Type B pancreatic cell (in vitro differentiated cells): ENCODE data around the gene TBC1D12. TPM values are rescaled to one million over a fixed set of nuclear protein-coding genes. Genes with fewer than 3 reads are reported as not detected.

ENCODE experiments used
- DNase-seq: peaks from one replicate; pipeline ENCODE4 v3.0.0; 2021; ENCODE audit warnings: mixed read lengths; ENCODE audit not compliant: unreplicated experiment; ENCODE audit errors: extremely low spot score
- H3K27ac Mint-ChIP-seq: 2 replicates; pipeline ENCODE4 v1.8.0; 2021; ENCODE audit warnings: mild to moderate bottlenecking, mixed read lengths
- H3K27me3 Mint-ChIP-seq: 2 replicates; pipeline ENCODE4 v1.8.0; 2021; ENCODE audit warnings: mixed read lengths
- H3K36me3 Mint-ChIP-seq: 2 replicates; pipeline ENCODE4 v1.8.0; 2021; ENCODE audit warnings: mixed read lengths
- H3K4me1 Mint-ChIP-seq: one replicate; pipeline ENCODE4 v1.8.0; 2021; ENCODE audit warnings: mixed read lengths; ENCODE audit not compliant: unreplicated experiment
- H3K4me3 Mint-ChIP-seq: 2 replicates; pipeline ENCODE4 v1.8.0; 2021; ENCODE audit warnings: mild to moderate bottlenecking, mixed read lengths
- H3K9me3 Mint-ChIP-seq: 2 replicates; pipeline ENCODE4 v1.8.0; 2021; ENCODE audit warnings: mixed read lengths
- total RNA-seq: library from RNA; stranded (reverse); gene quantifications from 2 replicates; pipeline ENCODE4 v1.2.1, GENCODE V29; 2021; ENCODE audit warnings: low replicate concordance
- TF ChIP-seq, protein P1 (sequence below): fragments of 200-600 bp; sonication (generic); conservative IDR thresholded peaks from 2 replicates; pipeline ENCODE4 v1.5.0; 2021; ENCODE audit warnings: antibody characterized with exemption, mild to moderate bottlenecking

TBC1D12 gene
- total RNA-seq, 1 donor from 2014 or later = 9.0 TPM

DNA sequence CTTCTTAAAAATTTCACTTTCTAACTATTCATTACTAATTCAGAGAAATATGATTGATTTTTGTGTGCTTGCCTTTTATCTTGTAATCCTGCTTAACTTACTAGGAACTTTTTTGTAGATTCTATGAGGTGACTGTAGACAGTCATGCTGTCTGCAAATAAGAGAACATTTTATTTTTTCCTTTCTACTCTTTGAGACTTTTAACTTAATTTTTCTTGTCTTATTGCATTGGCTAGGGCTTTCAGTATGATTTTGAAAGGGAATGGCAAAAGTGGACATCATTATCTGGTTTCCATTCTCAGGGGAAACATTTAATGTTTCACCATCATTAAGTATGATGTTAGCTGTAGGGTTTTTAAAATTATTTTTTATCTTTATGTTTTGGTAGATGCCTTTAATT is 23.6 kb downstream of the TBC1D12 start:
- H3K27ac Mint-ChIP-seq = no peak overlapping the region
- H3K36me3 Mint-ChIP-seq = peaks cover 9% of the 10 kb centered on the region
- H3K9me3 Mint-ChIP-seq = peaks cover 16% of the 10 kb centered on the region
- TF ChIP-seq, protein P1, sequence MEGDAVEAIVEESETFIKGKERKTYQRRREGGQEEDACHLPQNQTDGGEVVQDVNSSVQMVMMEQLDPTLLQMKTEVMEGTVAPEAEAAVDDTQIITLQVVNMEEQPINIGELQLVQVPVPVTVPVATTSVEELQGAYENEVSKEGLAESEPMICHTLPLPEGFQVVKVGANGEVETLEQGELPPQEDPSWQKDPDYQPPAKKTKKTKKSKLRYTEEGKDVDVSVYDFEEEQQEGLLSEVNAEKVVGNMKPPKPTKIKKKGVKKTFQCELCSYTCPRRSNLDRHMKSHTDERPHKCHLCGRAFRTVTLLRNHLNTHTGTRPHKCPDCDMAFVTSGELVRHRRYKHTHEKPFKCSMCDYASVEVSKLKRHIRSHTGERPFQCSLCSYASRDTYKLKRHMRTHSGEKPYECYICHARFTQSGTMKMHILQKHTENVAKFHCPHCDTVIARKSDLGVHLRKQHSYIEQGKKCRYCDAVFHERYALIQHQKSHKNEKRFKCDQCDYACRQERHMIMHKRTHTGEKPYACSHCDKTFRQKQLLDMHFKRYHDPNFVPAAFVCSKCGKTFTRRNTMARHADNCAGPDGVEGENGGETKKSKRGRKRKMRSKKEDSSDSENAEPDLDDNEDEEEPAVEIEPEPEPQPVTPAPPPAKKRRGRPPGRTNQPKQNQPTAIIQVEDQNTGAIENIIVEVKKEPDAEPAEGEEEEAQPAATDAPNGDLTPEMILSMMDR = no peak
- H3K4me1 Mint-ChIP-seq = no peaks in the 10 kb centered on the region
- DNase-seq = no peak
- H3K27me3 Mint-ChIP-seq = no peaks in the 10 kb centered on the region
- H3K4me3 Mint-ChIP-seq = no peak overlapping the region

DNA sequence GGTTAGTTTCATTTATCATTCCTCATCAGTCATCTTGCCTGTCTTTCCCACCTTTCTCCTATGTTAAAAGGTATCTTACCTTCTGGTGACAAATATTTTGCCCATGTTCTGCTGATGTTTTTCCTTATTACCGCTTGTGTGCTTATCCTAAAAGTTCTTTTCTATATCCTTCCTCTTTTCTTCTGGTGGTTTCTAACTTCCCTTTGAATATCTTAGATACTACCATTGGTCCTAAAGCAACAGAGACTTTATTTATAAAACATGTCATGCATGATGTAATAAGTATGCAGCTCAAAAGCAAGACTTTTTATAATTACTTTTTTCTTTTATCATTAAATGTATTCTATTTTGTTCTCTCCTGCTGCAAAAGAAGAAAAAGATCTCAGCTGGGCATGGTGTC is 24.8 kb downstream of the TBC1D12 start:
- peaks cover 16% of the 10 kb centered on the region for H3K9me3 Mint-ChIP-seq
- TF ChIP-seq, protein P1 = no peak
- H3K4me3 Mint-ChIP-seq = no peak overlapping the region
- H3K27ac Mint-ChIP-seq = no peak overlapping the region
- H3K4me1 Mint-ChIP-seq = no peaks in the 10 kb centered on the region
- no peaks in the 10 kb centered on the region for H3K27me3 Mint-ChIP-seq
- peaks cover 9% of the 10 kb centered on the region for H3K36me3 Mint-ChIP-seq
- DNase-seq = no peak

DNA sequence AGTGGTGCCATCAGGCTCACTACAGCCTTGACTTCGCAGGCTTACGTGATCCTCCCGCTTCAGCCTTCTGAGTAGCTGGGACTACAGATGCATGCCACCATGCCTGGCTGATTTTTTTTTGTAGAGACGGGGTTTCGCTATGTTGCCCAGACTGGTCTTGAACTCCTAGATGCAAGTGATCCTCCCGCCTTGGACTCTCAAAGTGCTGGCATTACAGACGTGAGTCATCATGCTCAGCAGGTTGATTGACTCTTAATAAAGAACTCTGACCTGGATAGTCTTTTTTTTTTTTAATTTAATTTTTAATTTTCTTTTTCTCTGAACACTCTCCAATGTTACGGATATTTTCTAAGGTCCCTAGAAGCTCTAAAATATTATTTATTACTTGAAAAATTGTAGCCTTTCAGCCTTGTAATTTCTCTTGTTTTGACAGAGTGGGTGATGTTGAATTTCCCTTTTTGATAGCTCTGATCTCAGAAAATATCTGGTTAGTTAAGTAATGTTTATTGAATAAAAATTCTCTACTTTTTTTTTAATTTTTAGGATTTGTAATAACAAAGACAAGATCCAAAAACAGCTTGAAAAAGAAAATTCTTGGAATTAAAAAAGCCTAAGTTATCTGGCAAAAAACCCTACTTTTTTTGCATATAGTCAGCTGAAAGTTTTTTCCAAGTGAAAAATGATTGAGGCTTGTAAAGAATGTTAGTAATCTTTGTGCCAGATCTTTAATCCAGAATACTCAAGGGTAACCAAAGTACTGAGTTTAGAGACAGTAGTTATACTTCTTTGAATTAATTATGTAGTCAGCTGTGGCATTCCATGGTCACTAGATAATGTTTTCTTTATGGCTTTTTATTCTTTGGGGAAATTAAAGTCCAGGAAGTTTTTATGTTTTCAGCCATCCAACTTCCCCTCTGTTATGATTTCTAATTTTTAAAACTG is 26.7 kb downstream of the TBC1D12 start:
- no peak overlapping the region for H3K27ac Mint-ChIP-seq
- H3K27me3 Mint-ChIP-seq = no peaks in the 10 kb centered on the region
- peaks cover 16% of the 10 kb centered on the region for H3K9me3 Mint-ChIP-seq
- no peak overlapping the region for H3K4me3 Mint-ChIP-seq
- no peaks in the 10 kb centered on the region for H3K4me1 Mint-ChIP-seq
- DNase-seq = no peak
- TF ChIP-seq, protein P1 = no peak
- H3K36me3 Mint-ChIP-seq = peaks cover 9% of the 10 kb centered on the region

DNA sequence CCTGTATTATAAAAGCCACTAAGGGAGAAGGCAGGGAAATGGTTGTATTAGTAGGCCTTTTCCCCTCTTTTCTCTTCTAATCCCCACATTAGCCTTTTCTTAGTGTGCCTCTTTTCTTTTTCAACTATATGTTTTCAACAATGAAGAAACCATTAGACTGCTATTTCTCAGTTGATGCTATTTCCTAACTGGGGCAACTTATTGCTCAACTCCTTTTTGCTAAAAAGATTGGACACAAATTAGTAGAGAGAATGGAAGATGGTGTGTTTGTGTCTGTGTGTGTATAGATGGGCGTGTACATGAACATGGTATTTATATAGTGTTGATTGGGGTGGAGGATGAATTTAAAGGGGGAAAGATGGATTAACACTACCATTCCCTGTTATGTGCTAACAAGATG is 28.4 kb downstream of the TBC1D12 start:
- H3K36me3 Mint-ChIP-seq = peaks cover 9% of the 10 kb centered on the region
- no peak overlapping the region for H3K4me3 Mint-ChIP-seq
- H3K4me1 Mint-ChIP-seq = no peaks in the 10 kb centered on the region
- no peak for DNase-seq
- TF ChIP-seq, protein P1 = no peak
- H3K9me3 Mint-ChIP-seq = peaks cover 9% of the 10 kb centered on the region
- H3K27me3 Mint-ChIP-seq = no peaks in the 10 kb centered on the region
- H3K27ac Mint-ChIP-seq = no peak overlapping the region

DNA sequence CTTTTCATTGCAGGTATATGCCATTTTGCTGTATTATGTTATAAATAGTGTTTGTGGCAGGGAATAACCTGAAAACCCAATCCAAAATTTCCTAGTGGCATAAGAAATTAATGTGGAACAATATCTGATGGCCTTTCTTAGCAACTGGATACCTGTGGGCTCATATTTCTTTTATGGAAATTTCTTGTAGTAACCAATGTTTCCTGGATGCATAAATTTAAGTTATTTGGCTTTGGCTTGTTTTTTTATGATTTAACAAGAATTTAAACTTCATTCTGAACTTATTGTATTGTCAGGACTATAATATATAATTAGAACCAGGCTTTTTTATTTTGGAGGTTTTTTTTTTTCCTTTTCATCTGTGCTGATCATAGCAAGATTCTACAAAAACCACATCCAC is 30.1 kb downstream of the TBC1D12 start:
- peaks cover 9% of the 10 kb centered on the region for H3K9me3 Mint-ChIP-seq
- DNase-seq = no peak
- H3K4me3 Mint-ChIP-seq = no peak overlapping the region
- H3K27me3 Mint-ChIP-seq = no peaks in the 10 kb centered on the region
- no peaks in the 10 kb centered on the region for H3K4me1 Mint-ChIP-seq
- H3K27ac Mint-ChIP-seq = no peak overlapping the region
- TF ChIP-seq, protein P1 = no peak
- peaks cover 4% of the 10 kb centered on the region for H3K36me3 Mint-ChIP-seq
